ENCODE measurements around the gene KIAA1217.

GRCh38 chr10:24589265-24589664, 380.3 kb downstream of the KIAA1217 start:
- TF ChIP-seq CTCF (IDR thresholded peaks at IDR 0.05) (no peak), POLR2A (IDR thresholded peaks at IDR 0.05) (no peak)
